HG02938 (cell line): Measurements from ENCODE around the gene GFRA1.

Experiments used
- ATAC-seq: cut with Tn5 transposase; IDR thresholded peaks from one replicate; pipeline ENCODE4 v1.9.1; 2021; ENCODE audit warnings: mild to moderate bottlenecking, moderate library complexity; ENCODE audit not compliant: unreplicated experiment

Gene GFRA1

GRCh38 chr10:116271593-116272439, 1.2 kb downstream of the GFRA1 start:
- ATAC-seq: no peak

GRCh38 chr10:116270771-116271592, 2.0 kb downstream of the GFRA1 start:
- ATAC-seq: no peak

- no peak for ATAC-seq
Measured at GRCh38 chr10:116270126-116270770, 2.8 kb downstream of the GFRA1 start.

GRCh38 chr10:116269619-116270018, 3.4 kb downstream of the GFRA1 start:
- no peak for ATAC-seq

- ATAC-seq: no peak
Measured at GRCh38 chr10:116268976-116269375, 4.0 kb downstream of the GFRA1 start.

GRCh38 chr10:116265686-116266085, 7.3 kb downstream of the GFRA1 start:
- ATAC-seq: no peak

GRCh38 chr10:116263870-116264655, 8.9 kb downstream of the GFRA1 start:
- no peak for ATAC-seq

- ATAC-seq: no peak
Measured at GRCh38 chr10:116262678-116263077, 10.3 kb downstream of the GFRA1 start.

- no peak for ATAC-seq
Measured at GRCh38 chr10:116260599-116260998, 12.4 kb downstream of the GFRA1 start.

- no peak for ATAC-seq
Measured at GRCh38 chr10:116259638-116260037, 13.4 kb downstream of the GFRA1 start.

GRCh38 chr10:116257785-116258184, 15.2 kb downstream of the GFRA1 start:
- no peak for ATAC-seq

GRCh38 chr10:116256752-116257259, 16.2 kb downstream of the GFRA1 start:
- ATAC-seq: no peak

GRCh38 chr10:116255886-116256751, 16.9 kb downstream of the GFRA1 start:
- ATAC-seq: no peak

- no peak for ATAC-seq
Measured at GRCh38 chr10:116254422-116255155, 18.4 kb downstream of the GFRA1 start.

GRCh38 chr10:116253716-116254115, 19.3 kb downstream of the GFRA1 start:
- ATAC-seq: no peak

- ATAC-seq: no peak
Measured at GRCh38 chr10:116251602-116252395, 21.2 kb downstream of the GFRA1 start.

GRCh38 chr10:116247691-116248090, 25.3 kb downstream of the GFRA1 start:
- no peak for ATAC-seq

GRCh38 chr10:116246263-116246662, 26.7 kb downstream of the GFRA1 start:
- ATAC-seq: no peak
